ENCODE data around the gene ZKSCAN2.

ZKSCAN2 gene

GRCh38 chr16:25223964-25224363 lies 33.7 kb downstream of the ZKSCAN2 start:
- DNase-seq (ENCODE audit: low spot score), result no peak

GRCh38 chr16:25222959-25223358 lies 34.7 kb downstream of the ZKSCAN2 start:
- no peak for DNase-seq (ENCODE audit: low spot score)

GRCh38 chr16:25219070-25219737 lies 38.4 kb downstream of the ZKSCAN2 start:
- DNase-seq (ENCODE audit: low spot score), result no peak

- no peak for DNase-seq (ENCODE audit: low spot score)
Observed at GRCh38 chr16:25217921-25218320, 39.7 kb downstream of the ZKSCAN2 start.

GRCh38 chr16:25217112-25217511 lies 40.5 kb downstream of the ZKSCAN2 start:
- no peak for DNase-seq (ENCODE audit: low spot score)

- no peak for DNase-seq (ENCODE audit: low spot score)
Observed at GRCh38 chr16:25213709-25214397, 43.8 kb downstream of the ZKSCAN2 start.

- DNase-seq (ENCODE audit: low spot score), result no peak
Observed at GRCh38 chr16:25212636-25213035, 45.0 kb downstream of the ZKSCAN2 start.

- DNase-seq (ENCODE audit: low spot score), result no peak
Observed at GRCh38 chr16:25210758-25211157, 46.9 kb downstream of the ZKSCAN2 start.

GRCh38 chr16:25199457-25199856 lies 58.2 kb downstream of the ZKSCAN2 start:
- no peak for DNase-seq (ENCODE audit: low spot score)

GRCh38 chr16:25198021-25198420 lies 59.6 kb downstream of the ZKSCAN2 start:
- DNase-seq (ENCODE audit: low spot score), result no peak

GRCh38 chr16:25194273-25194878 lies 63.3 kb downstream of the ZKSCAN2 start:
- no peak for DNase-seq (ENCODE audit: low spot score)

- no peak for DNase-seq (ENCODE audit: low spot score)
Observed at GRCh38 chr16:25192096-25192495, 65.5 kb downstream of the ZKSCAN2 start.

- no peak for DNase-seq (ENCODE audit: low spot score)
Observed at GRCh38 chr16:25189305-25189704, 68.3 kb downstream of the ZKSCAN2 start.

- no peak for DNase-seq (ENCODE audit: low spot score)
Observed at GRCh38 chr16:25187491-25187795, 70.2 kb downstream of the ZKSCAN2 start.
